ENCODE data around the gene PBX4.
A peak's percentile ranks its signal among the peaks of the same experiment; 100 is the strongest.

PBX4 gene

GRCh38 chr19:19523177-19523576 lies 95.3 kb downstream of the PBX4 start:
- no peak for DNase-seq

- no peak for DNase-seq
Observed at GRCh38 chr19:19520989-19521388, 97.5 kb downstream of the PBX4 start.

- no peak for DNase-seq
Observed at GRCh38 chr19:19517235-19517619, 101.3 kb downstream of the PBX4 start.

- peak; percentile 95 for DNase-seq
Observed at GRCh38 chr19:19515642-19516519, 102.6 kb downstream of the PBX4 start, which contains the start of gene NDUFA13. Gene NDUFA13, plus strand, starts transcription at chr19:19516225. Its CDS starts 14 bp downstream, at chr19:19516239.

GRCh38 chr19:19514881-19515641 lies 103.4 kb downstream of the PBX4 start, which contains the start of gene TSSK6:
Gene TSSK6, minus strand, starts transcription at chr19:19515548. Its CDS starts 121 bp downstream, at chr19:19515427.
- no peak for DNase-seq

- DNase-seq, result peak; percentile 23
Observed at GRCh38 chr19:19514215-19514657, 104.3 kb downstream of the PBX4 start.

GRCh38 chr19:19513682-19514081 lies 104.8 kb downstream of the PBX4 start:
- DNase-seq, result no peak
